SW 1271 (cell line): Measurements from ENCODE around the gene RNF144A.
"Not testable (repeated sequence)": the region's sequence is repeated elsewhere in the genome, so short reads cannot be mapped to it uniquely, and the experiment has no call there.

Source experiments
- DNase-seq, 2 experiments: peaks; one replicate each; lab custom pipeline; 2025; lab: John Stamatoyannopoulos, UW

Gene RNF144A

DNA sequence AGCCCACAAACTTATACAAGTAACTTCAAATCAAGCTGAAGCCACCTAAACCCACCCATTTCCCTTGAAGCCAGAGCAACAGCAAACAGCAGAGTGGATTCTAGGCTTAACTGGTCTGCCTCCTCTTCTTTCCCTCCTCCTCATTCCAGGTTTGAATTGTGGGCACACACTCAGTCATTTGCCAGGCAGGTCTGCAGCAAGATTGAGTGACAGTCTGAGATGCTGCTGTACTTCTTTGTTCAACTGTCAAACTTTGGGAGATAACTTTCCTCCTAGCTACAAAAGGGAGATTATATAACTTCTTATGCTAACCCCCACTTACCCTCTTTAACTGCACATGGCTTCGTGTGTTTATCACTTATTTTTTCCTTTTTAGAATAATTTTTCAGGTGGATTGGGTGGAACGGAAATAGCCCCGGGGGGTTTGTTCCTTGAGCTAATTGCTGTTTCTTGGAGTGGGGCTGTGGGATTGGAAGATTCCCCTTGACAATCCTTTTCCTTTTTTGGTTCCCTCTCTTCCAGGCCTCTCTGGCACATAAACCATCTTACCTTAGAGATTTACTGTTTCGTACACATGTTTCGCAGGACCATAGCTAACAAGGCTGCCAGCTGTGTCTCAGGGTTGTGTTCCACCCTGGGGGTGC, 55.0 kb downstream of the RNF144A start:
- no peak for DNase-seq

DNA sequence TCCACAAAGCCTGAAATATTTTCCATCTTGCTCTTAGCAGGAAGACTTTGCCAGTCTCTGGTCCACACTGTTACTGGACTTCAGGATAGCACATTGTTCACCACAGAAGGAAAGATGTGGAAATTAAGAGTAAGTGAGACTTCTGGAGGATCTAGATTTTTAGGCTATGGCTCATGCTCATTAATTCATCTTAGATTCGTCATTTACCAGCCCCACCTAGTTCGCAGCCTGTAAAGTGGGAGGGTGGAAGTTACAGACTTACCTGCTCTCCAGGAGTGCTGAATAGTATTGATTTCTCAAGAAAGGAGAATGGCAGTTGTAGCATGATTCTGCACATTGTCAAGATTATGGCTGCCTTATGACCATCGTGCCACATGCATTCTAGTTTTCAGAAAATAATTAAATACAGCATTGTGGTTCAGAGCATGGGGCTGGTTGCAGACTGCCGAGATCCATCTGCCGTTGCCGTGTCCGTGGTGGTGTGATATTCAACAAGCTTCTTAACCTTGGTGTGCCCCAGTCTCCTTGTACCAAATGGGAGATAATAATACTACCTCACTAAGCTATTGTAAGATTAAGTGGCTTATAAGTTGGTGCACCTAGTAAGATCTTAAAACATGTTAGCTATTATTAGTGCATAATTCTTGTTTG, 56.8 kb downstream of the RNF144A start:
- DNase-seq = no peak

DNA sequence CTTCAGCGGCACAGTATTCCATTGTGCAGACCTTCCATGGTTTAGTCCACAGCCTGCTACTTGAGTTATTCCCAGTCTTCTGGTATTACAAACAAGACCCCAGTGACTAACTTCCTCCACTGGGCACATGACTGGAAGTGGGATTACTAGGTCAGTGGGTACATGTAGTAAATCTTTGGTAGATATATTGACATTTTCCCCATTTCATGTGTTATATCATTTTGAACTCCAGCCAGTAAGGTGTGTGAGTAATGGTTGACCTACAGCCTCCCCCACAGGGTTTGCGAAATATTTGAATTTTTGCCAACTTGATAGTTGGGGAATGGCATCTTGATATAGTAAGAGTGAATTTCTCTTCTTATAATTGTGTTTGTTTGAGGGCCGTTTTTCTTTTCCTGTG, 58.8 kb downstream of the RNF144A start:
- no peak for DNase-seq

DNA sequence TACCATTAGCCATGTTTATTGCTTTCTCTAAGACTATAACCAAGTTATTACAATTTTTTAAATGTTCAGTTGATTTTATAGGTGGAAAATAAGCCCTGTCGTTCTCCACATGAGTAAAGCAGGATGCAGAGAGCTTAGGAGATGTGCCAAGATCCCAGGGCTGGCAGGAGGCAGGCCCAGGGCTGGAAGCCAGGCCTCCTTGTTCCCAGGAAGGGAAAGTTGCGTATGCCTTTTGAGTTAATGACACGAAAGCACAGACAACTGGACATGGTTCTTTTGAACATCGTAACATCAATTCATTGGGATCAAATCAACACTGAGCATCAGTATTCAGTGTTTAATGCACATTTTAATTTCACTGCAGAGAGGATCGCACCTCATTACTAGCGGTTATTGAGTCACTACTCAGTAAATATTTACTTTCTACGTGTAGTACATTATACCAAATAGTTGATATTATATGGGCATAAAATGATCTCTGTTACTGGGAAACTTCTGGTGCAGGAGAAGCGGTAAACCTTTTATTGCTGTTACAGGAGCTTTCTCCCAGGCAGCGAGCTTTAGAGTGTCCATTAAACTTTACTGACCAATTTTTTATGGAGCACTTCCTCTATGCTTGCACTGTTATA, 60.0 kb downstream of the RNF144A start:
- DNase-seq = no peak

DNA sequence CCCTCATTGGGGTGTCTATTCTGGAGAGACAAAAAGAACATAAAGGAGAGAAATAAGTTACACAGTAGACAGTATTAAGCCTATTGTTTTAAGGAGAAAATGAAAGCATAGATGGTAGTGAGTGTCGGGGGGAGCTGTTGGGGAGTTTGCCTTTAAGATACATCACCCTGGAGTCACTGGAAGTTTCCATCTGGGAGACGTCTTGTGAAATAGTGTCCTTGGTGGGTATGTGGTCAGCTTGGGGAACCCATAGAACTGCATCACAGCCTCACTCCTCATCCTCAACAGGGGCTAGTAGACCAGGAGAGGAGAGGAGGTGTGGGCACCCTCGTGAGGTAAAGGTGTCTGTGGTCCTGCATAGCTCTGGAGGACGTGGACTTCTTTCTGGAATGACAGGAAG, 60.6 kb downstream of the RNF144A start:
- DNase-seq = no peak

DNA sequence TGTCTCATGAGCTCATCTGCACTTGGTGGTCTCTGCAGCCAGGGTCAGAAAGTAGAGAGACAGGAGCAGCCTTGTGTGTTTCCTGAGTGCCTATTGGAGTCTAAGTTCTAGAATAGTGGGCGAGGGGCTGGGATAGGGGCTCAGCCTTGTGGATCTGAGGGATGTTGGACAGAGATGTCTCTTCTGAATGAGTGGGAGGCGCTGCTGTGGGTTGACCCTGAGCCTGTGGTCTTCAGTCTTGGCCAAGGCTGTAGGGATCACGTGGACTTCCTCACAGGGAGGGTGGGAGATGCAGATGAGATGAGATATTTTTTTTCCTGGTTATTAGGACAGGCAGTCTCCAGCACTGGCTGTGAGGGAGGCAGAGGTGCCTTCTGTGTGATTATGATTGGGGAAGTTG, 61.8 kb downstream of the RNF144A start:
- no peak for DNase-seq

DNA sequence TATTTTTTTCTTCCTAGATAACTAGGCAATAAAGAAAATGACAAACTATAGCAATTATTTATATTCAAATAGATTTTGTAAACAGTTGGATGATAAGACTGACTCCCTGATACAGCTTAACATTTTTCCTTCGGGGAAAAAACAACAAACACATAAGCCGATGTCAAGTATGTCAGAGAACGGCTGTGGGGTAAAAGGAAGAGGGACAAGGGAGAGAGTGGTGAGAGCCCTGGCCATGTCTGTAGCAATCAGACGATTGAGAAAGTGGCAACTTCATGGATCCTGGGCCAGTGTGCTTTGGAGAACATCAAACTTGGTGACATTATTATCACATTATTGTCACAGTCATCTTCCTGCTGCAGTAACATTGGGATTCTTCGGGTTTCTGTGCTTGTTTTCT, 65.2 kb downstream of the RNF144A start:
- no peak for DNase-seq

DNA sequence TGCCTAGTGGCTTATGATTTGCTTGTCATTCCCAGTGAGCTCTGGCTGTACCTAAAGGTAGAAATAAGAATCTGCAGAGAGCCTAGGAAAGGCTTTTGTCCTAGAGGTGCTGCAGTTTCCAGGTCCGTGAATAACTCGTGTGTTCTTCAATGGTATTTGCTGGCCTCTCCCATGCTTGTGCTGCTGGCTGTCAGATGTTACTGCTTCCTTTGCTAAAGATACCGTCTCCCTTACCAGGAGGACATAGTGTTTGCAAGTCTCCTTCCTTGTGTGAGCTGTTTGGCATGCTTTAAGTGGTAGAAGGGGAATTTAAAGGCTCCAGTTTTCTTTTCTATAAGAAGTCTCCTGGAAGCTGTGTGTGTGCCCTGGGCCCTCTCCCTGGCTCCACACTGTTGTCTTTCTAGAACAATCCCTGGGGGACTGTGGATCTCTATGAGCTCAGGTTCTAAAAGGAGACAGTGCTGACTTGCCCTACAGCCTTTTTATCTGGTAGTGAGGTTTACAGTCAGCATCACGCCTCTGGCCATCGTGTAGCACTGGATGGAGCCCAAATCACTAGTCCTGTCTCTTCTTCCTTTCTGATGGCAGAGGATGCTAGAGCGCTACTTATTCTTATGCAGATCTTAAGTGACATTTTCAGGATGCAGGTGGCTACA, 65.8 kb downstream of the RNF144A start:
- DNase-seq = no peak

DNA sequence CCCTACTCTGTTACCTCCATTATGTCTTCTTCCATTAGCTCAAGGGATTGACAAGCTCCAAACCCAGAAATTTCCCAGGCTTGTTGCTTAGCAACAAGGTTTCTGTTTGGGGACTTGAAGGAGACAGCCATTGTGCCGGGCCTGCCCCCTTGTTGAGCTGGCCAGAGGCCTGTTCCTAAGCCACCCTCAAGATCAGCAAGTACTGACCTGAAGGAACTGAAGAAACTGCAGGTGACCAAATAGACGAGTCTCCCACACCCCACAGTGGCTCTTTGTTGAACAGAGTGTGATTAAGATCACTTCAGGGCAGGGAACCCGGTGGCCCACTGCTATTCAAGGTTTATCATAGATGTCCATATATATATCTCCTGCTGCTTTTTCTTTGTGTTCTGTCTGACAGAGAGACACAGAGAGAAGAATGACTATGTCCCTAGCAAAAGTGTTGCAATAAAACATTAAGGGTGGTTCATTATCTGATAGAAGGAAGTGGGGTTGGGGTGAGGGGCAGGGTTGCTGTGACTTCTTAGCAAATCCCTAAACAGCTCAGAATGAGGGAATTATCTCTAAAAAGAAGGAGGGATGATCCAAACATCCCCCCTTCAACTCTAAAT, 69.2 kb downstream of the RNF144A start:
- no peak for DNase-seq

DNA sequence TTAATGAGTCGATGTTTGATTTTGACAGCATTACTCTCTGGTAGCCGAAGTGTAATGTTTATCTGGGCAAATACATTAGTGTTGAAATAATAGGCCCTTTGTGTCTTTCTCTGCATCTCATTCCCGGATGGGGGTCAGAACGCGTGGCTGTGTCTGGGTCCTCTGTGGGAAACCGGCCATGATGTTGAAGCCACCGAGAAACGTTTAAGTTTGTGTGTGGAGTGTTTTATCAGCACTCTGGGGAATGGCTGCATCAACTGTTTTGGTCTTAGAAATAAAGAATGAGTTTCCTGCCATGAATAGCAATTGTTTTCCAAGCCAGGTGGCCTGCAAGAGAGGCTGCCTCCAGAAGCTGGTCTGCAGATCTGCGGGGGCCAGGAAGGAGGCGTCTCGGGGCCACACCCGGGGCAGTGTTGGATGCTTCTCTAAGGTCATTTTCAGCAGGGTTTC, 69.7 kb downstream of the RNF144A start:
- no peak for DNase-seq

DNA sequence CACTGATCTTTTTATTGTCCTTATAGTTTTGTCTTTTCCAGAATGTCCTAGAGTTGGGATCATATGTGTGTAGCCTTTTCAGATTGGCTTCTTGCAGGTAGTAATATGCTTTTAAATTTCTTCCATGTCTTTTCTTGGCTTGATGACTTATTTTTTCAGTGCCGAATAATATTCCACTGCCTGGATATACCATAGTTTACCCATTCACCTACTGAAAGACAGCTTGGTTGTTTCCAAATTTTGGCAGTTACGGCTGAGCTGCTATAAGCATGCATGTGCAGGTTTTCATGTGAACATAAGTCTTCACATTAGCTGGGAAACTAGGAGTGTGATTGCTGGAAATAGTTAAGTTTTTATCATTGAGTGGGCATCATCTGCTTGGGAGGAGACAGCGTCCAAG, 73.7 kb downstream of the RNF144A start:
- DNase-seq = no peak

DNA sequence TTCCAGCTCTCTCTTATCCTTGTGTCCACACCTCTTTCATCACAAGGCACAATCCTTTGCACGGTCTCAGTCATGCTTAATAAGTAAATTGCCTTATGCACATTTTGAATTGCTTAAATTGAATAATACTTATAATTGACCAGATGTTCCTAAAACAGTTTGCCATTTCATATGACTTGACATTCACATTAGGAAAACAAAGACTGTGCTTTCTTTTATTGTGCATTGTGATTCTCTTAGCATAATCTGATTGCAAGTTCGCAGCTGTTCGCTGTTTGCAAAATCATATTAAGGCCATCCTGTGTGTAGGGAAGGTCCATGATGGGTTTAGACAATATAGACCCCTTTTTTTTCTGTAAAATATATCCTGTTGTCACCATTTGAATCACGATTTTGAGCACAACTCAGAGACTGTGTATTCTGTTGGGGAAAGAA, 75.6 kb downstream of the RNF144A start:
- DNase-seq = no peak

DNA sequence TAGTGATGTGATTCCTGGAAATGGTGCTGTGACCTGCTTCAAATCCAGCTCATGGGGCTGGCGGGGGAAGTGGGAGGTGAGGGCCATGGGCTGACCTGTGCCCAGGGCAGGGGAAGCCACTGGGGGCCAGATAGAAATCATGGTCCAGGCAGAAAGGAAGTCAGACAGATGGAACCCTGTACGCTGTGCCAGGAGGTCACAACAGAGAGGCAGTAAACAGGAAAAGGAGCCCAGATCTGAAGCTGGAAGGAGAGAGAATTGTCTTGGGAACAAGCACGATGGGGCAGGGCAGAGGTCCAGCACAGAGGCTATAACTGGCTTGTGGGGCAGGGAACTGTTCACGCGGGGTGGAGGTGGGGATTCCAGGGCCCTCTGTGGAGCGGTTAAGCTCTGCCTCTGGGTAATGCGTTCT, 76.0 kb downstream of the RNF144A start:
- DNase-seq = no peak

DNA sequence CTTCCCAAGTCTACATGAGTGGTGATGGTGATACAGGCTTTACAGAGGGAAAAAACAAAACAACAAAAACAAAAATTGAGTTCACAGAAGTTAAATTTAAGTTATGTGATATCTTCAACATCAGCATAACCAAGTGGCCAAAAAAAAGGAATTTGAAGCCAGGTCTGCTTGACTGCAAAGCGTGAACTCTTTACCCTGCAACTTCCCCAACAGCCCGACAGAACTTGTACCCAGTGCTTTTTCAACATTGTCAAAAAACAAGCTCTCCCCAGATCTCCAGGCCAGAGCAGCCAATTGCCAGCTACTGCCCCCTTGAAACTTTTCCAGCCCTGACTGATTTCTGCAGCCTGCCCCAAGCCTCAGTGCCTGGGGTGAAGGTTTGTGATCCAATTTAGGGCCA, 76.7 kb downstream of the RNF144A start:
- no peak for DNase-seq

DNA sequence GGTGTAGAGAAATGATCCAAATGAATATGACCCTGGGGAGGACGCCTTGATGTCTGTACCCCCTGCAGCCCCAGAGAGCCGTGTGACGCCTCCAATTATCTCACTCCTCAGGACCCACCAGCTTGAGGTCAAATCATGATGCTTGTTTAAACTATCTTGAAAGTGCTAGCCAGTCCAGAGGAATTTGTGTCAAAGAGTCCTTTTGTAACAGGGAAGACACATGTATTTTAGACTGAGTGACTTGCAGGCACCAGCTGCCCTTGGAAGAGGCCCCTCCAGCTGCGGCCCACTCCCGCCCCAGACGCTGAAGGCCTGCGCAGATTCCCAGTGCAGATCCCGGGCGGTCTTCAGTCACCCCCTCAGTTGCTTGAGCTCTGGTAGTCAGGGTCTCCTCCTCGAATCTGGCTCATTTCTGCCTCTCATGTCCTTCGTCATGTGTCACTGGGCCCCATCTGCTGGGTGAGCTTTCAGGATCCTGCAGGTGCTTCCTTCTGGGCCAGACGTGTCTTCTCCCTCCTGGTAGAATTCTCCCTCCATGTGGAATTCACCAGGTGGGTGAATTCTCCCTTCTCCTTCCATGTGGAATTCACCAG, 77.4 kb downstream of the RNF144A start:
- no peak for DNase-seq

DNA sequence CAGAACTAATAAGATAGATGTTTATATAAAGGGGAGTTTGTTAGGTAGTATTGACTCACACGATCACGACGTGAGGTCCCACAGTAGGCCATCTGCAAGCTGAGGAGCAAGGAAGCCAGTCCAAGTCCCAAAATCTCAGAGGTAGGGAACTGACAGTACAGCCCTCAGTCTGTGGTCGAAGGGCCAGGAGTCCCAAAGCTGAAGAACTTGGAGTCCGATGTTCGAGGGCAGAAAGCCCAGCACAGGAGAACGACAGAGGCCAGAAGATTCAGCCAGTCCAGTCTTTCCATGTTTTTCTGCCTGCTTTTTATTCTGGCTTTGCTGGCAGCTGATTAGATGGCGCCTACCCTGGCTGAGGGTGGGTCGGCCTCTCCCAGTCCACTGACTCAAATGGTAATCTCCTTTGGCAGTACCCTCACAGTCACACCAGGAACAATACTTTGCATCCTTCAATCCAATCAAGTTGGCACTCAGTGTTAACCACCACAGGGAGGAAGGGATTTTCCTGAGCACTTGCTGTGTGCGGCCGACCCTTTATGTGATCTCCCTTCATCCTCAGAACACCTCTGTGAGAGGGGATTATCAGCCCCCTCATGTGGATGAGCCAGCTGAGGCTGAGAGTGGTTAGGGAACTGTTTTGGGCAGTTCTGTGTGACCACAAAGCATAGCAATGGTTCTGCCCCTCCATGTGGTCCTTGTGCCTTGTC, 78.3 kb downstream of the RNF144A start:
- no peak for DNase-seq

DNA sequence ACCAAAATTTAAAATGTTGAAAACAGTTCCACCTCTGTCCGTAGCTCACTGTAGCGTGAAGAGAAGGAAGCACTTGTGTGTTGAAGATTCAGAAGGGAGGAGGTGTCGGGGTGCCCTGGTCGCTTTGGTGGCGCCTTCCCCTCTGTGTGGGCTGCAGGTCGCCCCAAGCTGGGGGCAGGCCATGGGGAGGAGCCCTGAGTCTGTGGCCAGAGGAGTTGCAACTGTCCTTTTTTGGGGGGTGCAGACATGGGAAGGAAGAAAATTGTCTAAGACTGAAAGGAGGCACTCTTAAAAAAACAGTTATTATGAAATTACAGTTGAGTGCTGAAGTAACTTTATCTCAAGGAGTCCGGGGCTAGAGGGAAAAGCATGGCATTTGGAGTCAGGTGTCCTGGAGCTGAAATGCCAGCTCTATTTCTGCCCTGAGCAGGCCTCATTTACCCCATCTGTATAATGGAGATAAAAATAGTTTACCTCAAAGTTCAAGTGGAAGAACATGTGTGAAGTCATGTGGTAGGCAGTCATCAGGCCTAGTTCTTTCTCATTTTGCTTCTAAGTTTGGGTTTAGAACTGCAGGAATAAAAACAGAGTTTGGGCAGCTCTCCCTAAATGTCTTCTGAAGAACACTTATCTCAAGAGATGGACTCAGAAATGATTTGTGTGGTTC, 82.1 kb downstream of the RNF144A start:
- no peak for DNase-seq

DNA sequence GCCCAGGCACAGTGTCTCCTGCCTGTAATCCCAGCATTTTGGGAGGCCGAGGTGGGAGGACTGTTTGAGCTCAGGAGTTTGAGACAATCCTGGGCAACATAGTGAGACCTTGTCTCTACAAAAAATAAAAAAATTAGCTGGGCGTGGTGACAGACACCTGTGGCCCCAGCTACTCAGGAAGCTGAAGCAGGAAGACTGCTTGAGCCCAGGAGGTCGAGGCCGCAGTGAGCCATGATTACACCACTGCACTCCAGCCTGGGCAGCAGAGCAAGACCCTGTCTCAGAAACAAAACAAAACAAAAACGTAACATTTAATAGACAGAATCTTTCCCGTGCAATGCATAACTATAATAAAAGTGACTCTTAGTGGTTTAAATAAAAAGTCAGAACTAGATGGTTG, 84.2 kb downstream of the RNF144A start:
- not testable (repeated sequence) for DNase-seq

DNA sequence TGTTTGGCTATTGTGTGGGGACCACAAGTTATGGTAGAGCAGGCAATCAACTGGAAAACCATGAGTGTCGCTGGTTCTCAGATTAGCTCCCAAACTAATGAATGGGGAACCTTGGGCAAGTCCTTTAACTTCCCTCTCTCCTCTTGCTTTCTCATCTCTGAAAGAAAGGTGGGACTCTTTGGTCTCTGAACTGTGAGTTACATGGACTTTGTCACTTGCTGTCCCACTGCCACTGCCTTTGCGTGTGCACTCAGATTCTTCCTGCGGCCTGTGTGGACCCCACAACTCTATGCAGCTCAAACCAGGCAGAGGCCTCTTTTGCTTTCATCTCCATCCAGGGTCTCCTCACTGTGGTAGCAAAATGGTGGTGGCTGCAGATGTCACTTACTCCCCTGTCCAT, 86.7 kb downstream of the RNF144A start:
- no peak for DNase-seq

DNA sequence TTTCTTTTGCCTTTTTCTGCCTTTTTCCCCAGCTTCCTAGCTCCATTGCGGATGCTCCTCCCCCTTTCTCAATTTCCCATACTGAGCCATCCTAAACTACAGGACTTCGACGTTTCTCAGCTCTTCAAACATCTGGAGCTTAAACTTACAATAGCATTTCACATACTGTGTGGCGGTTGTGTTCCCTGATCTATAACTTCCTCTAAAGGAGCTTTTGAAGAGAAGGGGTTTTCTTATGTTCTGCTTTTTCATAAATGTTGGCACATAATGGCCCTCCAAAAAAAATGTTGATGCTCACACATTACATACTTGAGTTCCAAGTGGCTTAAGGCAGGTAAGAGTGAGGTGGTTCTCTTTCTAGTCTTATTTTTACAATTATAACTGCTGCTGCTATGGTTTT, 87.4 kb downstream of the RNF144A start:
- DNase-seq = no peak

DNA sequence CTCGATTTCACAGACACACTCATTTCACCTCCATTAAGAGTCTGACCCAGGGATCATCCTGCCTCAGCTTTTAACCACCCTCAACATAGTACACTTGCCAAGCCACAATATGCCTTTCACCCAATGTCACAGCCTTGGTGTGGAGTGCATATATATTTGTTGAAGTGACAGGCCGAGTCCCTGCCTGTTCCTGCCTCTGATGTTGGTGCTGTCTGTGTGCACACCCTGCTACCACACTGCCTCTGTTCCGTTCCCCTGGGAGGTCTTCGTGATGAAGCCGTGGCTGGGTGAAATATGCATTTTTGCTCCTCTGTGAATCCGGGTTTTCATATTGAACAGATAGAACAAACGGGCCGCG, 90.3 kb downstream of the RNF144A start:
- DNase-seq = no peak
